GM12874 (cell line): Measurements from ENCODE around the gene FAM169A.

Source experiments
- CTCF ChIP-seq: IDR thresholded peaks from 2 replicates; pipeline ENCODE4 v1.5.1; 2011; ENCODE audit warnings: low read depth, mild to moderate bottlenecking, control low read depth, low read length, moderate library complexity; ENCODE audit not compliant: insufficient read depth

The FAM169A gene

GRCh38 chr5:74892921-74893320, 26.7 kb upstream of the FAM169A start:
- no peak for TF ChIP-seq CTCF

GRCh38 chr5:74889523-74890105, 23.4 kb upstream of the FAM169A start:
- no peak for TF ChIP-seq CTCF

GRCh38 chr5:74888117-74888516, 21.9 kb upstream of the FAM169A start:
- no peak for TF ChIP-seq CTCF

- no peak for TF ChIP-seq CTCF
Measured at GRCh38 chr5:74885170-74885569, 19.0 kb upstream of the FAM169A start.

GRCh38 chr5:74877624-74878304, 11.6 kb upstream of the FAM169A start:
- TF ChIP-seq CTCF: no peak

GRCh38 chr5:74875994-74876791, 10.0 kb upstream of the FAM169A start:
- no peak for TF ChIP-seq CTCF

- no peak for TF ChIP-seq CTCF
Measured at GRCh38 chr5:74873525-74874249, 7.5 kb upstream of the FAM169A start.
